NCI-H446 treated with DMSO at 0.1 percent for 48 hours (cell line): ENCODE data around the gene TUBA1A.
"Not testable (repeated sequence)": the region's sequence is repeated elsewhere in the genome, so short reads cannot be mapped to it uniquely, and the experiment has no call there.

ENCODE experiments used
- DNase-seq: peaks from one replicate; lab custom pipeline; 2025; lab: John Stamatoyannopoulos, UW

Gene TUBA1A

GRCh38 chr12:49146406-49146805 lies 42.5 kb downstream of the TUBA1A start:
- DNase-seq = no peak

- no peak for DNase-seq
Observed at GRCh38 chr12:49144384-49144783, 44.5 kb downstream of the TUBA1A start.

- DNase-seq = no peak
Observed at GRCh38 chr12:49138999-49139398, 49.9 kb downstream of the TUBA1A start.

- no peak for DNase-seq
Observed at GRCh38 chr12:49138587-49138986, 50.3 kb downstream of the TUBA1A start.

DNA sequence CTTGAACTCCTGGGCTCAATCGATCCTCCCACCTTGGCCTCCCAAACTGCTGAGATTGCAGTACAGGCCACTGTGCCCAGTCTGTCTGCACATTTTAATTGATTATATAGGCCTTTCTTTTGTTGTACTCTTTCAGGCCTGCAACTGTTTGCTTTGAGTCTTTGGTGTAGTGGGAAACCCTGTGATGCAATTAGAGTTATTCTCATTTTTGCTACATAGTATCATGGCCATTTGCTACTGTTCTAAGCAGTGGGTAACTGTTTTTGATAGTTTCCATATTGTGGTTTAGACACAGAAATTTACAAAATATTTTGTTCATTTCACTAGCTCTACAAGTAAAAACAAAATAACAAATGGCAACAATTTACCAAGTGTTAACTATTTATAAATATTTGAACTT lies 51.4 kb downstream of the TUBA1A start:
- no peak for DNase-seq

DNA sequence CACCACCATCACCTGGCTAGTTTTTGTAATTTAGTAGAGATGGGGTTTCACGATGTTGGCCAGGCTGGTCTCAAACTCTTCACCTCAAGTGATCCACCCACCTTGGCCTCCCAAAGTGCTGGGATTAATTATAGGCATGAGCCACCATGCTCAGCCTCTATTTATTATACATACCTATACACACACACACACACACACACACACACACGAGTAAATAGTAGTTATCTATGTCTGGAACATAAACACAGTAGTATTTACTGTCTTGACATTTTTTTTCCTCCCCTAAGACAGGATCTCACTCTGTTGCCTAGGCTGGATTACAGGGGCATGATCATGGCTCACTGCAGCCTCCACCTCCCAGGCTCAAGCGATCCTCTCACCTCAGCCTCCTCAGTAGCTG lies 51.9 kb downstream of the TUBA1A start:
- DNase-seq = not testable (repeated sequence)
